GM12892 (cell line): ENCODE measurements around the gene TTC9.
"Not testable (repeated sequence)": the region's sequence is repeated elsewhere in the genome, so short reads cannot be mapped to it uniquely, and the experiment has no call there.

Experiments used
- POLR2A ChIP-seq: IDR thresholded peaks from 2 replicates; pipeline ENCODE4 v1.6.1; 2011; ENCODE audit warnings: low read depth, low read length, control low read depth
- TAF1 ChIP-seq: IDR thresholded peaks from 2 replicates; pipeline ENCODE4 v1.6.1; 2011; ENCODE audit warnings: low read depth, mild to moderate bottlenecking, control low read depth, low read length, borderline replicate concordance

GRCh38 chr14:70703621-70704168 lies 62.0 kb downstream of the TTC9 start:
- not testable (repeated sequence) for TF ChIP-seq TAF1, POLR2A
